Lower lobe of right lung (tissue), 2 donors: ENCODE data around the gene MAN2C1. TPM values are rescaled to one million over a fixed set of nuclear protein-coding genes. Genes with fewer than 3 reads are reported as not detected.
A peak's percentile ranks its signal among the peaks of the same experiment; 100 is the strongest.
"Not testable (repeated sequence)": the region's sequence is repeated elsewhere in the genome, so short reads cannot be mapped to it uniquely, and the experiment has no call there.

Experiments
- ATAC-seq, 2 donors: fragments of 200-7000 bp; cut with Tn5 transposase; one replicate each; pipeline ENCODE4 v1.9.1; 2020 to 2022; ENCODE audit warnings: mild to moderate bottlenecking in 2 of 2, moderate library complexity in 2 of 2
- DNase-seq: peaks from one replicate; pipeline ENCODE4 v3.0.0-alpha.2; 2020
- H3K27ac ChIP-seq: fragments of 200-600 bp; one replicate; pipeline ENCODE4 v1.8.0; 2022
- H3K27me3 ChIP-seq: fragments of 200-600 bp; one replicate; pipeline ENCODE4 v1.8.0; 2022; ENCODE audit warnings: low read depth
- H3K36me3 ChIP-seq: fragments of 200-600 bp; one replicate; pipeline ENCODE4 v1.8.0; 2022; ENCODE audit warnings: mild to moderate bottlenecking
- H3K4me1 ChIP-seq: fragments of 200-600 bp; one replicate; pipeline ENCODE4 v1.8.0; 2022
- H3K4me3 ChIP-seq: fragments of 200-600 bp; one replicate; pipeline ENCODE4 v1.8.0; 2022; ENCODE audit warnings: mild to moderate bottlenecking
- H3K9me3 ChIP-seq: fragments of 200-600 bp; one replicate; pipeline ENCODE4 v1.8.0; 2022
- intact Hi-C: fragments of 100-400 bp; cut with DNase I; formaldehyde crosslinking; loops from one replicate; pipeline ENCODE4 v1.11.0; 2022
- total RNA-seq: library from RNA; stranded (reverse); fragmentation: NEBNext Ultra II Directional; extraction: Animal tissue kit (Norgen Biotek cat#: 25700); gene quantifications from one replicate; pipeline ENCODE4 v1.2.1, GENCODE V29; 2021
- TF ChIP-seq, protein P1 (sequence below): fragments of 200-600 bp; IDR thresholded peaks from one replicate; pipeline ENCODE4 v1.8.0; 2022; ENCODE audit warnings: antibody characterized with exemption, mild to moderate bottlenecking
- donor health status: DM: no; HTN: yes; CAD: no; lungs with severe emphysema.

MAN2C1 gene
- total RNA-seq, 1 donor from 2014 or later = 208 TPM

DNA sequence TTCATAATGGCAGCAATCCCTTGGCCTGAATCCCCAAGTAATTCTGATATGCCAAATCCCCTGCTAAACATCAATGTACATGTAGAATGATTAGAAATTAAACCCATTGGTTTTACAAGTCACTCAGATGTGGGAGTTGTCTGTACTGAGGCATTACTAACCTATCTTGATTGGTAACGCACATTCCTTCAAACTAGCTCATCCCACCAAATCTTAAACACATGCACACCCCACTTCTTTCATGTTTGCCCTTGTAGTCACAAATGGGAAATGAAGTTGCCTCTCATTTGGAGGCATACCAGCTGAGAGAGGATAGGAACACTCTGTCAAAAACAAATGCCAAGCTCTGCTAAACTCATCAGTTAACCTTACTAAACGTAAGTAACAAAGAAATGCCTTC is 29.1 kb upstream of the MAN2C1 start:
- intact Hi-C loops = no loop called here
- DNase-seq = no peak
- TF ChIP-seq, protein P1, sequence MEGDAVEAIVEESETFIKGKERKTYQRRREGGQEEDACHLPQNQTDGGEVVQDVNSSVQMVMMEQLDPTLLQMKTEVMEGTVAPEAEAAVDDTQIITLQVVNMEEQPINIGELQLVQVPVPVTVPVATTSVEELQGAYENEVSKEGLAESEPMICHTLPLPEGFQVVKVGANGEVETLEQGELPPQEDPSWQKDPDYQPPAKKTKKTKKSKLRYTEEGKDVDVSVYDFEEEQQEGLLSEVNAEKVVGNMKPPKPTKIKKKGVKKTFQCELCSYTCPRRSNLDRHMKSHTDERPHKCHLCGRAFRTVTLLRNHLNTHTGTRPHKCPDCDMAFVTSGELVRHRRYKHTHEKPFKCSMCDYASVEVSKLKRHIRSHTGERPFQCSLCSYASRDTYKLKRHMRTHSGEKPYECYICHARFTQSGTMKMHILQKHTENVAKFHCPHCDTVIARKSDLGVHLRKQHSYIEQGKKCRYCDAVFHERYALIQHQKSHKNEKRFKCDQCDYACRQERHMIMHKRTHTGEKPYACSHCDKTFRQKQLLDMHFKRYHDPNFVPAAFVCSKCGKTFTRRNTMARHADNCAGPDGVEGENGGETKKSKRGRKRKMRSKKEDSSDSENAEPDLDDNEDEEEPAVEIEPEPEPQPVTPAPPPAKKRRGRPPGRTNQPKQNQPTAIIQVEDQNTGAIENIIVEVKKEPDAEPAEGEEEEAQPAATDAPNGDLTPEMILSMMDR = no peak
- Histone ChIP-seq H3K27ac (no peak overlapping the region), H3K27me3 (no peaks in the 10 kb centered on the region), H3K36me3 (peaks cover 100% of the 10 kb centered on the region), H3K4me3 (no peak overlapping the region), H3K4me1 (no peaks in the 10 kb centered on the region), H3K9me3 (no peaks in the 10 kb centered on the region)
- no peak for ATAC-seq

DNA sequence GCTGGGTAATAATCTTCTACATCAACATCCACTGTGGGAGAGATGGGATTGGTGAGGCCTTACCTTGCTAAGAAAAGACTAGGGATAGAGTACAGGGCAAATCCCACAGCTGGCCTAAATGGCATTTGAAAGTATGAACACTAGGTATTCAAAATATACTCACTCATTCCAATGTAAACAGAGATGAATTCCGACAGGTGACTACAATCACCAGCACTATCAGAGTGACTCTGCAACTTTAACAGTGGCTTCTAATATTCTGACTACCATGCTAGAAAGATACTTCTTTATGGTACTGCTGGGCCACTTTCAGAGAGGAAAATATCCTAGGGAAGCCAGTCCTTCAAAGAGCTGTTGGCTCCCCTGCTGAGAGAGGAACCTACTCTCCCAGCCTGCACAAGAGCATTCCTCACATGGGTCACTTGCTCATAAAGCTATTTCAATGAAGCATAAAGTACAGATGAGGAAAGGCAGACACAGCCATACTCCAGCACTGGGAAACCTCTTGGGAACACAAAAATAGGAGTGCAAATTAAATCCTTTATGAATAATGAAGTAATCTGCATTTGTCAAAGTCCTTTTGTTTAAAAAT is 21.5 kb upstream of the MAN2C1 start:
- Histone ChIP-seq H3K9me3 (no peaks in the 10 kb centered on the region), H3K4me3 (no peak overlapping the region), H3K36me3 (peaks cover 100% of the 10 kb centered on the region), H3K27ac (no peak overlapping the region), H3K4me1 (no peaks in the 10 kb centered on the region), H3K27me3 (no peaks in the 10 kb centered on the region)
- intact Hi-C loops = no loop called here
- DNase-seq = no peak
- TF ChIP-seq, protein P1 = no peak
- peak in 1 of 2 donors; percentile 35 for ATAC-seq

DNA sequence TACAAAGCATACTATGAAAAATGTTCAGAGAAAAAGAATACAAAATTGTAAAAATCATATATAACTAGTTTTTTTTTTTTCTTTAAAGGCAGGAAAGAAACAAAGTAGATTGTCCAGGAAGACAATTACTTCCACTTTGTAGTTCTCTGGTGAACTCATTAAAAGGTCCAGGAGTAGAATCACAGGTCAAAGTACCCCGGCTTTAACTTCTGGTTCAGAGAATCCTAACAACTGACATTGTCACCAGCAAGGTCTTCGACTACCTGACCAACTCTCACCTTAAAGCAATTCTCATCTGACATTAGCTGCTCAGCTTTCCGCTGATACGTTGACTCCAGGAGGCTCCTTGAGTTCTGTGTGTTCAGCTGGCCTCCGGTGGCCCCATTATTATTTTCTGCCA is 15.6 kb upstream of the MAN2C1 start:
- ATAC-seq, H3K4me1 ChIP-seq, H3K4me3 ChIP-seq, H3K27ac ChIP-seq, H3K27me3 ChIP-seq, intact Hi-C loops, H3K9me3 ChIP-seq, DNase-seq: not testable (repeated sequence)
- peaks cover 99% of the 10 kb centered on the region for H3K36me3 ChIP-seq

DNA sequence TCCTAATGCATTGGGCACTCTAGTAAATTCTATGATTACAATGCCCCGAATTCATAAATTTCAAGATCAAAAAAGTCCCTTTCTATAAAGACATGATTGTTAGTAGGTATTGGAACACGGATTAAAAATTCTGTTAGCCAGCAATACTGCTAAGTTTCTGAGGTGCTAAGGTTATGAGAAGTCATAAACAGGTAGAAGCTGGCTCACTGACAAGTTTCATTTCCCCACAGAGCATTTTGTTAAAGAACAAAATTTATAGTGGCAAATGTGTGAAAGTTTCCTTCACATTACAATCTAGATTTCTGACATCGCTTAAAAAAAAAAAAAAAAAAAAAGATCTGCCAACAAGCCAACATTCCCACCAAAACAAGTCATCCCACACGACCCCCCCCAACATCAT is 12.4 kb upstream of the MAN2C1 start:
- peaks cover 98% of the 10 kb centered on the region for H3K36me3 ChIP-seq
- no peaks in the 10 kb centered on the region for H3K4me1 ChIP-seq
- intact Hi-C loops = no loop called here
- H3K9me3 ChIP-seq = no peaks in the 10 kb centered on the region
- ATAC-seq (no peak), DNase-seq (no peak)
- no peak overlapping the region for H3K27ac ChIP-seq
- TF ChIP-seq, protein P1 = no peak
- H3K27me3 ChIP-seq = no peaks in the 10 kb centered on the region
- no peak overlapping the region for H3K4me3 ChIP-seq

DNA sequence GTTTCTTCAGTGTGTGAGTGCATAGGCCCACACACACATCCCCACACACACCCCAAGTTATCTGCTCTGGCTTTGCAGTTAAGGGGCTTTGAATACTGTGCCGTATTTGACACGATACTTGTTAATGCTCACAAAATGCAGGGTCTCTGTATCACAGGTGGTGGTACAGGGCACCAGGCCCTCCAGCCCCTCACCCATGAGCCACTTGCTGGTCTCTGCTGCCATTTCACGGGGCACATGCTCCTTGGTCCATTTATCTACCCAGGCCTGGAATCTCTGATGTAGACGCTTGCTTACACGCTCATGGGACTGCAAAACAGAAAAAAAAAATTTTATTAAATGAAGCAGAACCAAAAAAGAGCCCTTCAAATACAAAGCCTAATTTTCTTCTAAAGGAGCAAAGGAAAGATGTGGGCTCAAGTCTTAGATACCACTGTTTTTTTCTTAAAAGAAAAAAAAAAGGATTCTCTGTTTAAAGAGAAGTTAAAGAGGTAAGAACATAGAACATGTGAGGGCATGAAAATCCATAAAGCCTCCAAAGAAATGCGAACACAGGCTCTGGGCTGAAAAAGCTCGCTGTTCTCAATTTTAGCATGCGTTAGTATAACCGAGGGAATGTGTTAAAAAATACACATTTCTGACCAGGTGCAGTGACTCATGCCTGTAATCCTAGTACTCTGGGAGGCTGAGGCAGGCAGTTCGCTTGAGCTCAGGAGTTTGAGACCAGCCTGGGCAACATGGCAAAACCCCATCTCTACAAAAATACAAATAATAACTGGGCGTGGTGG is 3.7 kb upstream of the MAN2C1 start:
- Histone ChIP-seq H3K9me3 (no peaks in the 10 kb centered on the region), H3K36me3 (peaks cover 64% of the 10 kb centered on the region), H3K4me3 (no peak overlapping the region), H3K4me1 (peaks cover 17% of the 10 kb centered on the region), H3K27ac (no peak overlapping the region), H3K27me3 (no peaks in the 10 kb centered on the region)
- intact Hi-C loops = no loop called here
- no peak for ATAC-seq
- no peak for DNase-seq
- TF ChIP-seq, protein P1 = no peak

DNA sequence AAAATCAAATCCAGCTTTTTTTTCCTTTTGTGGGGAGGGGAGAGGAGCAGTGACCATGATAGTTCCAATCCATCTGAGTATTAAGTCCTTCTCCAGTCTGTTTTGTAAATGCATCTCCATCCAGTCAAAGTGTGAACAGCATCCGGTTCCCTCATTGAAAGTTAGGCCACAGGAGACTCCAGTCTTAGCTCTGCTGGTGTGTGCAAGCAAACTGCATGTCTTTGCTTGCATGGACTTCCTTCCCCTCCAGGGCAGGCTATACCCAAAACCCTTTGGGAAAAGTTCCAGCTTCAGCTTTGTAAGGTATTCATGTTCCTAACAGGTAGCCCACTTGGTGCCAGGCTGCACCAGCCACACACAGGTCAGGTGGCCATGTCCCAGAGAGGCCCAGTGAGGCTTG is 3.1 kb upstream of the MAN2C1 start:
- H3K36me3 ChIP-seq = peaks cover 64% of the 10 kb centered on the region
- no peak overlapping the region for H3K27ac ChIP-seq

More for the DNA sequence above, 3.1 kb upstream of the MAN2C1 start:
- H3K4me1 ChIP-seq = peaks cover 17% of the 10 kb centered on the region
- H3K4me3 ChIP-seq = no peak overlapping the region
- H3K27me3 ChIP-seq = no peaks in the 10 kb centered on the region
- intact Hi-C loops = no loop called here
- ATAC-seq (no peak), DNase-seq (no peak)
- no peaks in the 10 kb centered on the region for H3K9me3 ChIP-seq
- TF ChIP-seq, protein P1 = no peak
